GM18907 (cell line): ENCODE results near the gene ACVR1.

Experiments used
- ATAC-seq: cut with Tn5 transposase; IDR thresholded peaks from one replicate; pipeline ENCODE4 v1.9.1; 2021; ENCODE audit warnings: mild to moderate bottlenecking, moderate library complexity; ENCODE audit not compliant: unreplicated experiment

ACVR1 gene

GRCh38 chr2:157800838-157801495 lies 75.2 kb downstream of the ACVR1 start:
- ATAC-seq, result no peak

DNA sequence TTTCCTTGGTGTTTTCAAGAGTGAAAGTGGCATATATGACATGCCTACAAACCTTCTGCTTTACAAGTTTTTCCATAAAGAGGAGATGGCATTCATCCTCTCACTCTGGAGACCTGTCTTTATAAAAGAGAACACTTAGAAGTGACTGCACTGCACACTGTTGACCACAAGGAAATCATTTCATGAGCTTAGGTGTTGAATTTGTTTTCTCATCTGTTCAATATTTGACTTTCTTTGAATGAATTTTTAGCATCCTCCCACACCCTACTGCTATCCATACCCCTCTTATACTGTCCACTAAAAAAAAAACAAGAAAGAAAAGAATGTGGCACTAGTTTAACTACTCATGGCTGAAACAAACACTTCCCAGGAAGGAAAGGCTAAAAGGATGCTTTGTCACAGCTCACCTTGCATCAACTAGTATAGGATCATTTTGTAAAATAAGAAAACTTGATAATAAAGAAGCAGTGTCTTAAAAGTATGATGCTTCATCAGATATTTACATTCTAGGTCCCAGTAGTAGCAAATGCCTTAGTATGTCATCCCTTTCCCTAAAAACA lies 83.0 kb downstream of the ACVR1 start:
- ATAC-seq, result no peak

DNA sequence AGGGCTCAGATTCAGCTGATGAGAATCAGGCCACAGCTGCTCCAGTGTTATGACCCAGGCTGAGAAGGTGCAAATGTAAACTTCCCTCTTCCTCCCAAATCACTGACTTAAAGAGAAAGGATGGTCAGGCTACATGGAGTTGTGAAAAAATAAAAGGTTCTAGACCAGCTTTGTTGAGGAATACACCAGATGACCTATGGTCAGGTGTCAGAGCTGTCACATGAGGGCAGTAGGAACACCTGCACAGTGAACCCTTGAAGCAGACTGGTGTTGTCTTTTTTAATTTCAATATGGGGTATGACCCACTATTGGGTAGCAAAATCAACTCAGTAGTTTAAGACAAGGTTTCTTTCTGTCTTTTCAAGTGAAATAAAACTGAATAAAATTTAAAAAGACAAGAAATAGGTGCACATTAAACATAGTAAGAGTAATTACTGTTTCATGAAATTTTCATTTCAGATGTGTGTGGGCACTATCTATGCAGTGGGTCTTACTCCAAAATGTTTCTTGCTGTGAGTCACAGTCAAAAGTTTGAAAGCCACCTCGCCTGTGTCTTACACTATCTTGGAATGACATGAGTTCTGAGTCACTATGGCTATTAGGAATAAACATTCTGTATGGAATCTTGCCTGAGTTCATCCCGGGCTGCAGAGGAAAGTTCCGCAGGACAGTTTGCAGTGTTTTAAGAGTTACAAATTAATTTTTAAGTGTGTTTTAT lies 83.6 kb downstream of the ACVR1 start:
- ATAC-seq, result no peak

DNA sequence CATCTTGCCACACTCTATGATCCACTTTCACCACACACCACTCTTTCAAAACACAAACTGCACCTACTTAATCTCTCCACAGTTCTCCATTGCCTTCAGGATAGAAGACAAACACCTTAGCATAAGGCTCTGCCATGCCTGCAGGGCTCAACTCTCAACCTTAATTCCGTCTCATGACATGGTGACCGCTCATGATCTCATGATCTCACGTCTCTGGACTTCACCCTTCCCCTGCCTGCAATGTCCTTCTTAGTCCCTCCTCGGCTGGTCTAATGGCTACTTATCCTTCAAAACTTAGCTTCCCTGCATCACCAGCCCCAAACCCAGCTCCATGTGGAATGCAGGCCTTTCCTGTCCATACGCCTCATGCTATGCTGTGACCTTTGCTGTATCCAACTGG lies 85.3 kb downstream of the ACVR1 start:
- no peak for ATAC-seq

- no peak for ATAC-seq
Observed at GRCh38 chr2:157789933-157790511, 86.1 kb downstream of the ACVR1 start.

DNA sequence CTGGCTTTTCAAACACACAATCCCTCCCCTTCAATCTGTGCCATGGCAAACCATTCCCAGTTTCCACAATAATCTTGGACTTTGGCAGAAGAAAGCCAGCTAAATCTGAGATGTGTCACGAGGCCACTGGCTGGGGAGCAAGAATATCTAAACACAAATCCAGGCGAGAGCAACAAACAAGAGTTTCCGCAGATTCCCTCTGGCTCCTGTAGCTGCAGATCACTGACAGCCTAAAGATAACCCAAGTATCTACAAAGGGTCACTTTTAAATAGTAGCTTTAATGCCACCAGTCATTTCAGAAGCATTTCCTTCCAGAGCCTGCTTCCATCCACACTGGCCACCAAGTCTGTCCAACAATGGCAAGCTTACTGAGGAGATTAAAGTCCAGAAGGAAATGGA lies 86.9 kb downstream of the ACVR1 start:
- ATAC-seq, result no peak

DNA sequence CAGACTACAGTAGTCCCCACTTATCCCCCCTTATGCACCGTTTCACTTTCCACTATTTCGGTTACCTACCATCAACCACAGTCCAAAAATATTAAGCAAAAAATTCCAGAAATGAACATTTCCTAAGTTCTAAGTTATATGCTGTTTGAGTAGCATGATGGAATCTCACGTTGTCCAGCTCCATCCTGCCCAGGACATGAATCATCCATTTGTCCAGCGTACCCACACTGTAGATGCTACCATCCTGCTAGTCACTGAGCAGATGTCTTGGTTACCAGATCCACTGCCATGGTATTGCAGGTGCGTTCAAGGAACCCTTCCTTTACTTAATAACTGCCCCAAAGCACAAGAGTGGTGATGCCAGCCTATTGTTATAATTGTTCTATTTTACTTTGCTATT lies 87.9 kb downstream of the ACVR1 start:
- ATAC-seq, result no peak

DNA sequence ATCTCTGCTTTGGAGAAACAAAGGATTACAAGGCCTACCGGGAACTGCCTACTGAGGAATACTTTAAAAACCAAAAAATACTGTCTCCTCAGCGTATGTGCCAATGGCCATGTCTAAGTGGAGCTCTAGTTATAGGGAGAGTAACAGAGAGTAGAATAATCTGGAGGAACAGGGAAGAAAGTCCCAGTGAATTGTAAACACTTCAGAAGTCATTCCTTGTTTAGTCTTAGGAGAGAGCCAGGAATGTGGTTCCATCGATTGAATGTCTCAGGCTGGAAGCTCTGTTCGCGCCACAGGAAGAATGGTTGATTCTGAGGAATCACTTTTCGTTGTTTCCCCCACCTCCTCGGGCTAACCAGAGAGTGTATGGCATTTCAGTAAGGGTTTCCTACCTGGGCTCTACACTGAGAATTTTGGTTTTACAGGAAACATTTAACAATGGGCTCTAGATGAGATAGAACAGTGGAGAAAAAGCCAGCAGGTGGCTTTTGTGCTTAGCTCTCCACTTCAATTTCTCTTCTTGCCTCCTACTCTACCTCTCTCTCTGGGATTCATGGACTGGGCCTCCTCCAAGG lies 88.7 kb downstream of the ACVR1 start:
- no peak for ATAC-seq

DNA sequence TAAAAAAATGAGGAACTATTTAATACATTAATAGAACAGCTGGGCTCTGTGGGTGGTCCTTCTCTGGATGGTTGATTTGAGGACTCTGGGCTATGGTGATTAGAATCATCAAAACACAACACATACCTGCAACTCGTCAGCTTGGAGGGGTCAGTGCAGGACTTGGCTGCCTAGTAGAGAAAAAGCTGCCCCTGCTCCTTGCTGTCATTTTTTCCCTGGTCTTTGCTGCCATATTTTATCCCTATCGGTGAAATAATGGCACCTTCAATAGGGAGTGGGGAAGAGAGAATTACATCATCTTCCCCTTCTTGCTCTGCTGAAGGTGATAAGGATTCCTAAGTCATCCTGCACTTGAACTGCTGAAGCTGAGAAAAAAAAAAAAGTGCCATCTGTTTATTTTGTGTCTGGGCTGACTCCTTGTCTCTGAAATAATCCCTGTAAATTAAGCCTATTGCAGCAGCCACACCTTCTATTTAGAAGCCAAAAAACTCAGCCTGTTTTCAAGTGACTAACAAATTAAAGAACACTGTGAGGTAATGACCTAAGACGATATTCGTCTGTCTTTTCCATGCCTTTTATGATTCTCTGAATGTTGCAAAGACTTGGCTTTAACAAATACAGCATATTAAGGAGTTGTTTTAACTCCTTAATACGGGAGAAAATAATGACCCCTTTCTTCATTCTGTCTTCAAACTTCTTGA lies 89.3 kb downstream of the ACVR1 start:
- no peak for ATAC-seq

GRCh38 chr2:157785866-157786662 lies 90.1 kb downstream of the ACVR1 start:
- ATAC-seq, result no peak

DNA sequence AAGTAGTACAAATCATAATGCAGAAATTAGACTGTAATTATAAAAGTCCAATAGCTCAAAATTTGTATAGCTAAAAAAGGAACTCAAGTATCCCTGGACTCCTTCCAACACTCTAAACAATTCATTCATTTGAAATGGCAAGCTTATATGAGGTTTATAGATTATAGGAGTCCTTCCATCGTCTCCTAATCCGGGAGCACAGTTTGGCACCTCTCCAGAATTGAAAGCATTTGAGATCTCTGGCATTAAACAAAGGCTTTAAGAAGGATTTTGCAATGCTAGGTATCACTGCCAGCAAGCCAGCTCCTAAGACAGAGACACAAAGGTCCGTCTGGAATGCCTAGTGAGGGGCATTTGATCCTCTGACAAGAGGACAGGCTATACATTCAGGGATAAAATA lies 90.9 kb downstream of the ACVR1 start:
- ATAC-seq, result no peak

DNA sequence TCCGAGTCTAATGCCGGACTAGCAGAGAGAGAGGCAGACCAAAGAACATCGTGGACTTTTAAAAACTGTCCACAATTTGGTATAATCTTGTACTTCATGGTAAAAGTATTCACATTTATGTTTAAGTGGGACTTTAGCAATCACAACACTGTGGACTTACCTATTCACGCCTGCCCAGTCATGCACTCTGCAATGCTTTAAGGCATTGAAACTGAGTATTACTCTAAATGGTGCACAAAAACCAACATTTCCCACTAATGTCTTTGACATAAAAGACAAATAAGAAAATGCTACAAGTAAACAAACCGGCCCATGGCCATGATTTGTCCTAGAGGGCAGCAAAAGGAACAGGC lies 91.3 kb downstream of the ACVR1 start:
- no peak for ATAC-seq

- no peak for ATAC-seq
Observed at GRCh38 chr2:157784169-157784822, 91.8 kb downstream of the ACVR1 start.

GRCh38 chr2:157783245-157783644 lies 92.9 kb downstream of the ACVR1 start:
- ATAC-seq, result no peak

GRCh38 chr2:157782057-157782845 lies 93.9 kb downstream of the ACVR1 start:
- no peak for ATAC-seq

GRCh38 chr2:157780211-157780610 lies 95.9 kb downstream of the ACVR1 start:
- no peak for ATAC-seq

- no peak for ATAC-seq
Observed at GRCh38 chr2:157779794-157780193, 96.3 kb downstream of the ACVR1 start.

- no peak for ATAC-seq
Observed at GRCh38 chr2:157777427-157777826, 98.7 kb downstream of the ACVR1 start.

- ATAC-seq, result no peak
Observed at GRCh38 chr2:157771234-157771633, 104.9 kb downstream of the ACVR1 start.
